Activated CD4-positive, alpha-beta memory T cell treated with anti-CD3 and anti-CD28 coated beads for 36 hours (primary cell): ENCODE measurements around the gene LIN28B. TPM values are rescaled to one million over a fixed set of nuclear protein-coding genes. Genes with fewer than 3 reads are reported as not detected.
"Not testable (repeated sequence)": the region's sequence is repeated elsewhere in the genome, so short reads cannot be mapped to it uniquely, and the experiment has no call there.

Experiments used
- CTCF ChIA-PET: fragments of 350-600 bp; sonication (Branson Sonifier 250); formaldehyde crosslinking; loops from one replicate; lab custom pipeline; 2021; ENCODE audit warnings: antibody characterized with exemption, inconsistent platforms; lab: Charles Lee
- POLR2A ChIA-PET: fragments of 350-600 bp; sonication (Branson Sonifier 250); formaldehyde crosslinking; loops from one replicate; lab custom pipeline; 2021; ENCODE audit warnings: antibody characterized with exemption; lab: Charles Lee
- DNase-seq: peaks from one replicate; pipeline ENCODE4 v3.0.0-alpha.2; 2020
- H3K27ac Mint-ChIP-seq: one replicate; pipeline ENCODE4 v1.8.0; 2021; ENCODE audit warnings: mixed read lengths
- H3K27me3 Mint-ChIP-seq: one replicate; pipeline ENCODE4 v1.8.0; 2021; ENCODE audit warnings: mixed read lengths
- H3K36me3 Mint-ChIP-seq: one replicate; pipeline ENCODE4 v1.8.0; 2021; ENCODE audit warnings: mixed read lengths
- H3K4me1 Mint-ChIP-seq: one replicate; pipeline ENCODE4 v1.8.0; 2021; ENCODE audit warnings: low read depth, mixed read lengths
- H3K4me3 Mint-ChIP-seq: one replicate; pipeline ENCODE4 v1.8.0; 2021; ENCODE audit warnings: mild to moderate bottlenecking, mixed read lengths
- H3K9me3 Mint-ChIP-seq: one replicate; pipeline ENCODE4 v1.8.0; 2021; ENCODE audit warnings: mixed read lengths
- intact Hi-C: fragments of 100-400 bp; cut with micrococcal nuclease; formaldehyde crosslinking; loops from one replicate; pipeline ENCODE4 v1.15.1; 2023
- total RNA-seq, 2 experiments: library from RNA; stranded (reverse); gene quantifications; one replicate each; pipeline ENCODE4 v1.2.3, GENCODE V29; 2021

Gene LIN28B
- total RNA-seq, 2 experiments from 2014 or later: not detected

DNA sequence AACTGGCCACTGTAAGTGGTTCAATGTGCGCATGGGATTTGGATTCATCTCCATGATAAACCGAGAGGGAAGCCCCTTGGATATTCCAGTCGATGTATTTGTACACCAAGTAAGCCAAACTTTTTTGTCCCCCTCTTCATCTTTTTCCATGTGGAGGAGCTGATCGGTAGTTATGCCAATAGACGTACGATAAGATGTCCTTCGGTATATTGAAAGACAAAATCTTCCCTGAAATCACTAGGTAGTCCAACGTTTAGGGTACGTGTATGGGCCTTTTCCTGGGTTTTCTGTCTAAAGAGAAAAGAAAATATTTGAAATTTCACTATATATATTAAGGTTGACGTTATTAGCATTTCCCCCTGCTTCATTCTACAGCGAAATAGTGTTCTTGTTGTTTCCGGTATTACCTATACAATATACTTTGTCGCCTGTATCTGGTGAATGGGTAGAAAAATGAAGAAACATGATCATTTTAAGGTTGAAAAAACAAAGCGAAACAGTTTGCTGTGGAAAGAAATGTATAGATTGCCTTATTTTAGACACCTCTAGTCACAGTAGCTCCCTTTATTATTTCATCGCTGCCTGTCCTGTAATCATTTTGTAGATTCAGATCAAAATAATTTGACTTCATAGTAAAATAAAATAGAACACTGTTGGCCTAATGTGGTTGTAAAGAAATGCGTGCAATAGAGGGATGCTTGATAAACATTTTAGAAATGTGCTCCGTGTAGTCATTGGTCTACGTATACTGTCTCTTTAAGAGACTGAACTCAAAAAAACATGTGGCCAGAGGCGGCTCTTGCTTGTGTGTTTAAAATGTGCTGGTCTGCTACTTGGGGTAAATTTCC is 1.5 kb downstream of the LIN28B start:
- Mint-ChIP-seq H3K4me1 (peaks cover 13% of the 10 kb centered on the region), H3K36me3 (peaks cover 5% of the 10 kb centered on the region), H3K27me3 (peaks cover 47% of the 10 kb centered on the region), H3K4me3 (no peak overlapping the region), H3K27ac (no peak overlapping the region), H3K9me3 (peaks cover 5% of the 10 kb centered on the region)
- no peak for DNase-seq
- CTCF ChIA-PET: no interaction called here
- POLR2A ChIA-PET: no interaction called here
- intact Hi-C loops: no loop called here

DNA sequence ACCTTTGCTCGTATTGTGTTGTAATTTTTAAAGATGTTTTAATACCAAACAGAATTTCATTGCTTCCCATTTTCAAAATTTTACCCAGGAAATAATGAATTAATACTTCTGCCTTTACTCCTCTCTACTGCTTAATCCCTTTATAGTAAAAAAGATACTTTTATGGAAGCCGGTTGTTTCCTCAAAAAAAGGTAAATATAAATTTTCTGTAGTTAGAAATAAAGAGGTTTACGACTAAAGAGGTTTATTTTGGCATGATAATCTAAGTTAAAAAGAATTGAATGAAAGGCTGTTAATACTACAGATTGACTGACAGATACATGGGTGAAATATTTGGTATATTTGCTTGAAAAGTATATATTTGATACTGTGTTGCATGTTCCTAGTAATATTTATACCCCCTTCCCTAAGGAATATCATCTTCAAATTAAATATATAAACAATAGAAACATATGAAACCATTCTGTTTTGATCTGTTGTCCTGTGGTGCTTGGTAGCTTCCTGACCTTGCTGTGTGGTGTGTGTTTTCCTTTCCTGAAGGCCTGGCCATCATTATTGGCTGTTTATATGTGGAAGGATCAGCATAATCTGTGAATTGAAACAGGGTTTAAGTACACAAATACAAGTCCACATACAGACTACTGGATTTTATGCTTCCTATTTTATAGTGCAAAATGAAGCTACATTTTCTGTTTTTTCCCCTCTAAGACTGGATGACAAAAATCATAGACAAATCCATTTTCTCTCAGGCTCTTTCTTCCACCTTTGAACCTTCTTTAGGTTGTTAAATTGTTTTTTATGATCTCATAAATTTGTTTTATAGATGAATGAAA is 2.3 kb downstream of the LIN28B start:
- CTCF ChIA-PET: interaction anchor here (1.0 kb wide), 1 partner anchor 79 kb away, joined by 3 read pairs; no protein-coding TSS in a partner anchor
- POLR2A ChIA-PET: no interaction called here
- intact Hi-C loops: no loop called here
- Mint-ChIP-seq H3K27me3 (peaks cover 43% of the 10 kb centered on the region), H3K36me3 (peaks cover 4% of the 10 kb centered on the region), H3K9me3 (peaks cover 4% of the 10 kb centered on the region), H3K4me1 (peaks cover 12% of the 10 kb centered on the region), H3K4me3 (no peak overlapping the region), H3K27ac (no peak overlapping the region)
- no peak for DNase-seq

DNA sequence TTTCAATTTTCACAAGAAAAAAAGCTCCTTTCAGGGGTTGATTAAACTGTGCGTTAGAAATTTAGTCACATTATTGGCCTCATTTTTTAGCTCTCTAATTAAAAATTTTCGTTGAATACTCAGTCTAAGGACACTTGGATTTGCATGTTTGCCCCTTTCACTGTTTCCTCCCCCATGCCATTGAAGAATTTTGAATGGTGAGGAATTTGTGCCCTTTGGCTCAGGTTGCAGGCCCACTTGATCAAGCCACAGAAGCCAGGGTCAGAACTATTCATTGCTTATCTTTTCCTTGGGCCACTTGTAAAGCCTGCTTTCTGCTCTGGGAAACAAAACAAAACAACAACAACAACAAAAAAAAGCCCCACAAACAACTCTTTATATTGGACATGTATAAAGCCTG is 12.2 kb downstream of the LIN28B start:
- H3K9me3 Mint-ChIP-seq: no peaks in the 10 kb centered on the region
- no peaks in the 10 kb centered on the region for H3K4me1 Mint-ChIP-seq
- intact Hi-C loops: no loop called here
- H3K36me3 Mint-ChIP-seq: no peaks in the 10 kb centered on the region
- DNase-seq: no peak
- CTCF ChIA-PET: no interaction called here
- H3K27me3 Mint-ChIP-seq: no peaks in the 10 kb centered on the region
- no peak overlapping the region for H3K27ac Mint-ChIP-seq
- no peak overlapping the region for H3K4me3 Mint-ChIP-seq
- POLR2A ChIA-PET: no interaction called here

DNA sequence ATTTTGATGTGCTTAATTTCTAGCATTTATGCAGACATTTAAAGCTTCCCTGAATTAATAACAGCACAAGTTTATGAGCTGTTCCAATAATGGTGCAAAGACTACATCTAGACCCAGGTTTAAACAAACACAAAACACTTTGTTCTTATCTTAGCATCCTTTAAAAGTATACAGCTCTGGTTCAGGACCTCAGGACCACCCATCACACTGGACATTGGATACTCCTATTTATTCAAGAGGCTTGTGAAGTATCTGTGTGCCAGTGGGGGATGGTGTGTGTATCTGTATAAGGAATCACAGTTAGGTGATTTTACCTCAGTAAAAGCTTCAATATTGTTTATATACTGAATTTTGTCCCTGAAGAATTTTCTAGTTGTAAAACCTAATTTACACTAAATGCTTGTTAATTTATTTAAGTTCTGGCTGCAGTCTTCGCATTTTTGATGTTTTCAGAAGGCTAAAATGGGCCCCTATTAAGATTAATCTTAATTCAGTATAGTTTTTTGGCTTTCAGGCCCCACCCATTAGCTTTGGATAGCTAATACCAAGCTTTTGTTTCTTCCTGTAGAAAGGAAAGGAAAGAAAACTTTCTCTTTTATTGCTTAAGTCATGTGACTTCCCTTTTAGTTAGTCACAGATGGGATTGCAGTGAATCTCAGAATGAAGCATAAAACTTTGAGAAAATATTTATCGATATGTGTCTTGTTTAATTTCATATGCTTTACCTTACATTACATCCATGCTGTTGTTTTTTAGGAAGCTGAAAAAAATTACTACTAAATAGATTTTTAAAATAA is 13.1 kb downstream of the LIN28B start:
- CTCF ChIA-PET: no interaction called here
- no peaks in the 10 kb centered on the region for H3K36me3 Mint-ChIP-seq
- no peaks in the 10 kb centered on the region for H3K9me3 Mint-ChIP-seq

DNA sequence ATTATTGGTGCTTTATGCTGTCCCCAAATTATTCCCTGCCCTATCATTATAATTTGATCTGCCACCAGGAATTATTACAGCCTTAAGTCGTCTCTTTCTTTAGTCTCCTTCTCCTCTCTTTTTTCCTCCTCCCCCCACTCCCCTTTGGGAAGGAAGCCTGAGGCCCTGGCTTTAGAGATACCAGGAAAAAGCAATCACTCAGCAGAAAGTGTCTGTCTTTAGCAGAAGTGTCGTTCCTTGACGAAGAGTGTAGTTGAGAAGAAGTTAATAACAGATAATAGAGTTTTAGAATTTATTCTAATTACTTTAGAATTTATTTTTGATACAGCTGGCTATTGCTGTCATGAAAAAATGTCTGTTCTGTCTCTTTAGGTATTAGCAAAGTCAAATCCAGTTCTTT is 16.5 kb downstream of the LIN28B start:
- H3K27me3 Mint-ChIP-seq: peaks cover 2% of the 10 kb centered on the region
- H3K4me3 Mint-ChIP-seq: no peak overlapping the region
- no peaks in the 10 kb centered on the region for H3K4me1 Mint-ChIP-seq
- CTCF ChIA-PET: no interaction called here
- no peak overlapping the region for H3K27ac Mint-ChIP-seq
- no peaks in the 10 kb centered on the region for H3K9me3 Mint-ChIP-seq
- intact Hi-C loops: no loop called here
- H3K36me3 Mint-ChIP-seq: no peaks in the 10 kb centered on the region
- POLR2A ChIA-PET: no interaction called here
- DNase-seq: no peak

More for the DNA sequence above, 13.1 kb downstream of the LIN28B start:
- H3K4me3 Mint-ChIP-seq: no peak overlapping the region
- no peaks in the 10 kb centered on the region for H3K27me3 Mint-ChIP-seq
- DNase-seq: no peak
- intact Hi-C loops: no loop called here
- POLR2A ChIA-PET: no interaction called here
- no peaks in the 10 kb centered on the region for H3K4me1 Mint-ChIP-seq
- no peak overlapping the region for H3K27ac Mint-ChIP-seq

DNA sequence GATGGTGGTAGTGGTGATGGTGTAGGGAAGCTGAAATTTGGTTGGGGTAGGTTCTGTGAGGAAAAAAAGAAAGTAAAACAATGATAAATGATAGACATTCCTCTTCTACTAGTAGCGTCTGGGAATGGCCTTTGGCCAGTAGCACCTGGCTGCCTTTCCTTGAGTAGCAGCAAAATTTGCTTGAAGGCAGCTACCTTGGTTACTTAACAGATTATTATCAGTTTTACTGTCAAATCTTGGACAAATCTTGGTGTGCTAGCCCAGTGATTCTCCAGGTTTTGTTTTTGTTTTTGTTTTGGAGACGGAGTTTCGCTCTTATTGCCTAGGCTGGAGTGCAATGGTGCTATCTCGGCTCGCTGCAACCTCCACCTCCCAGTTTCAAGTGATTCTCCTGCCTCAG is 26.4 kb downstream of the LIN28B start:
- Mint-ChIP-seq H3K9me3 (no peaks in the 10 kb centered on the region), H3K27ac (no peak overlapping the region), H3K36me3 (no peaks in the 10 kb centered on the region), H3K27me3 (peaks cover 1% of the 10 kb centered on the region), H3K4me3 (no peak overlapping the region), H3K4me1 (no peaks in the 10 kb centered on the region)
- intact Hi-C loops: no loop called here
- ChIA-PET POLR2A (no interaction called here), CTCF (no interaction called here)
- no peak for DNase-seq

DNA sequence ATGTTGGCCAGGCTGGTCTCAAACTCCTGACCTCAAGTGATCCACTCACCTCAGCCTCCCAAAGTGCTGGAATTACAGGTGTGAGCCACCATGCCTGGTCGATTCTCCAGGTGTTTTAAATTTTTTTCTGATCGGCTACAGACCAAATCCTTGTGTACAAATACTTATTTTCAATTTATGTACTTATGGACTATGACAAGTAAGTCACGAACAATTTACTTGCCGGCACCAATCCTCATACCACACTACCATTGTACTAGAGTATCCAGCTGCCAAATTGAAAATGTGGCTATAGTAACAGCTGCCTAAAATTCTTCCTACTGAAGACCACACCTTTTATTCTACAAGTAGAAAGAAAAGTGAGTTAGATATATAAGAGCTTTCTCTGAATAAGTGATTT is 26.9 kb downstream of the LIN28B start:
- POLR2A ChIA-PET: no interaction called here
- Mint-ChIP-seq H3K9me3 (no peaks in the 10 kb centered on the region), H3K4me3 (no peak overlapping the region), H3K27ac (no peak overlapping the region), H3K4me1 (no peaks in the 10 kb centered on the region), H3K27me3 (peaks cover 1% of the 10 kb centered on the region), H3K36me3 (no peaks in the 10 kb centered on the region)
- DNase-seq: no peak
- CTCF ChIA-PET: no interaction called here
- intact Hi-C loops: no loop called here

DNA sequence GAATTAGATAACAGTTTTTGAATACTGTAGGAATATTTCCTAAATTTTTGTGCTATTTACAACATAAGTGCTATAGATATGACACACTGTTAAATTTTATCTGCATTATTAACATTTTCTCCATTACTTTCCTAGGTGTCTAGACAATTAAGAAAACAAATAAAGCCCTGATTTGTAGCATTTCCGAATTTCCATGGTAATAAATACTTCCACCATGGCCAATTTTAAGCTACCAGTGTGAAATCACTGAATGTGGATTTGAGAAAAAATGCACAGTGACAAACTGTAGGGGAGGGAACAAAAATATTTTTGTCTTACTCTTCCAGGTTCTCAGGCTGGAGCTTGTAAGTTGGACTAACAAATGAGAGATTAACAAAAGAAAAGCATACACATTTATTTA is 27.9 kb downstream of the LIN28B start:
- CTCF ChIA-PET: interaction anchor here (0.8 kb wide), 1 partner anchor 20 kb away, joined by 3 read pairs; no protein-coding TSS in a partner anchor
- peaks cover 1% of the 10 kb centered on the region for H3K27me3 Mint-ChIP-seq

DNA sequence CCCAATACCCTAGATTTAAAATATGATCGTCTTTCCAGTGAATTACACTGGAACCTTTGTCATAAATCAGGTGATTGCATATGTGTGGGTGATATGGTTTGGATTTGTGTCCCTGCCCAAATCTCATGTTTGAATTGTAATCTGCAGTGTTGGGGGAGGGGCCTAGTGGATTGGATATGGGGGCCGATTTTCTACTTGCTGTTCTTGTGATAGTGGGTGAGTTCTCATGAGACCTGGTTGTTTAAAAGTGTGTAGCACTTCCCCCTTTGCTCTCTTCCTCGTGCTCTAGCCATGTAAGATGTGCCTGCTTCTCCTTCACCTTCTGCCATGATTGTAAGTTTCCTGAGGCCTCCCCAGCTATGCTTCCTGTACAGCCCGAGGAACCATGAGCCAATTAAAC is 29.0 kb downstream of the LIN28B start:
- H3K27me3 Mint-ChIP-seq, H3K4me1 Mint-ChIP-seq, DNase-seq, CTCF ChIA-PET, POLR2A ChIA-PET, H3K36me3 Mint-ChIP-seq, H3K9me3 Mint-ChIP-seq, H3K27ac Mint-ChIP-seq, intact Hi-C loops, H3K4me3 Mint-ChIP-seq: not testable (repeated sequence)

More for the DNA sequence above, 27.9 kb downstream of the LIN28B start:
- Mint-ChIP-seq H3K4me3 (no peak overlapping the region), H3K9me3 (no peaks in the 10 kb centered on the region), H3K36me3 (no peaks in the 10 kb centered on the region), H3K4me1 (no peaks in the 10 kb centered on the region), H3K27ac (no peak overlapping the region)
- no peak for DNase-seq
- POLR2A ChIA-PET: no interaction called here
- intact Hi-C loops: no loop called here

DNA sequence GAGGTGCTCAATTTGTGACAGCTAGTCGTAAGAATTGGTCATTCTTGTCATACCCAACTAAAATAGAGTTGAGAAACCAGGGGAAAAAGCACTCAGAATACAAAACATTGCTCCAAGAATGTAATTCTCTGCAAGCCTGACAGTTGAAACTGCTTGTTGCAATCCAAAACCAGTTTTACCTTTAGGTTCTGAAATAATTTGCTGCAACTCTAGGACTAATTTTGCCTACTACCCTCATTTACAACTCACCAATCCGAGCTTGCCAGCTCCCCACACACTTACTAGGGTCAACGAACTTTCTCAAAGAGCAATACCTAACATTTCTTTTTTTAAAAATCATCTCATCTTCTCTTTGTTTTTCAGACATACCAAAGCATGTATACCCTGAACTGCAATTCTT is 29.7 kb downstream of the LIN28B start:
- Mint-ChIP-seq H3K27ac (no peak overlapping the region), H3K9me3 (no peaks in the 10 kb centered on the region), H3K4me3 (no peak overlapping the region), H3K27me3 (peaks cover 1% of the 10 kb centered on the region), H3K36me3 (no peaks in the 10 kb centered on the region), H3K4me1 (no peaks in the 10 kb centered on the region)
- intact Hi-C loops: no loop called here
- POLR2A ChIA-PET: no interaction called here
- DNase-seq: no peak
- CTCF ChIA-PET: no interaction called here

DNA sequence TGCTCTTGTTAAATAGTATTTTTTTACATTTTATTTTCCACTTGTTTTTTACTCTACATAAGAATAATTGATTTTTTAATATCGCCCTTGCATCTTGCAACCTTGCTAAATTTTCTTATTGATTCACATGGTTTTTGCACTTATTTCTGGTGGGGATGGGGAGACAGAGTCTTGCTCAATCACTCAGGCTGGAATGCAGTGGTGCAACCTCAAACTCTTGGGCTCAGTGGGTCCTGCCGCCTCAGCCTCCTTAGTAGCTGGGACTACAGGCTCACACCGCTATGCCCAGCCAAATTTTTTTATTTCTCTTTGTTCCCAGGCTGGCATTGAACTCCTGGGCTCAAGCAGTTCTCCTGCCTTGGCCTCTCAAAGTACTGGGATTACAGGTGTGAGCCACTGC is 30.3 kb downstream of the LIN28B start:
- Mint-ChIP-seq H3K27ac (no peak overlapping the region), H3K27me3 (no peaks in the 10 kb centered on the region), H3K4me1 (no peaks in the 10 kb centered on the region), H3K4me3 (no peak overlapping the region), H3K9me3 (no peaks in the 10 kb centered on the region), H3K36me3 (no peaks in the 10 kb centered on the region)
- ChIA-PET CTCF (no interaction called here), POLR2A (no interaction called here)
- intact Hi-C loops: no loop called here
- DNase-seq: no peak

DNA sequence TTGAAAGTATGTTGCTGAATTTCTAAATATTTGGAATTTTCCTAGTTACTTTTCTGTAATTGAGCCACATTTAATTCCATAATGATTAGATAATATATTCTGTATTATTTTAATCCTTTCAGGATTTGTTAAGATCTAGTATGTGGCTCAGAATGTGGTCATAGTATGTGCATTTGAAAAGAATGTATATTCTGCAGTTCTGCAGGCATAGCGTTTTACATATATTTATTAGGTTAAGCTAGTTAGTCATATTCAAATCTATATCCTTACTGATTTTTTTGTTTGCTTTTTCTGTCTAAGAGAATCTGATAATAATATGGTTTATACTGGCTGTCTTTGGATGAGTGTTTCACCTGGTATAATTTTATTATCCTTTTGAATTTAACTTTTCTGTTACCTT is 33.2 kb downstream of the LIN28B start:
- Mint-ChIP-seq H3K27me3 (peaks cover 1% of the 10 kb centered on the region), H3K4me3 (no peak overlapping the region), H3K36me3 (no peaks in the 10 kb centered on the region), H3K27ac (no peak overlapping the region), H3K4me1 (no peaks in the 10 kb centered on the region), H3K9me3 (no peaks in the 10 kb centered on the region)
- ChIA-PET POLR2A (no interaction called here), CTCF (no interaction called here)
- no peak for DNase-seq
- intact Hi-C loops: no loop called here
